ENCODE results near the gene GINS2. TPM values are rescaled to one million over a fixed set of nuclear protein-coding genes. Genes with fewer than 3 reads are reported as not detected.

The GINS2 gene
- total and polyA plus RNA-seq, 8 donors: 0.87 to 3.6 (median 2.0) TPM; not detected in 1

- intact Hi-C loops (cut with DNase I; ENCODE audit: low total_unique reads): no loop called here
- Histone ChIP-seq H3K9me3 (no peaks in the 10 kb centered on the region), H3K4me1 (peaks cover 0 to 14% (median 6%) of the 10 kb centered on the region in 4 donors), H3K27me3 (no peaks in the 10 kb centered on the region), H3K4me3 (no peak overlapping the region), H3K27ac (no peak overlapping the region), H3K36me3 (peaks cover 99 to 100% (median 100%) of the 10 kb centered on the region in 4 donors)
- no peak for DNase-seq
- TF ChIP-seq POLR2A (IDR thresholded peaks at IDR 0.05) (no peak), POLR2AphosphoS5 (IDR thresholded peaks at IDR 0.05) (no peak), CTCF (IDR thresholded peaks at IDR 0.05) (no peak), EP300 (IDR thresholded peaks at IDR 0.05) (no peak)
- WGBS, 5 donors: 82 to 92% (median 86%) methylated on average over 13 of the region's 13 CpGs
These were observed 22.8 kb downstream of the GINS2 start for GRCh38 chr16:85665929-85666328.

- H3K4me1 ChIP-seq: peaks cover 0 to 14% (median 6%) of the 10 kb centered on the region in 4 donors
- no peak for DNase-seq
- intact Hi-C loops (cut with DNase I; ENCODE audit: low total_unique reads): no loop called here
- no peaks in the 10 kb centered on the region for H3K9me3 ChIP-seq
- peaks cover 99 to 100% (median 100%) of the 10 kb centered on the region in 4 donors for H3K36me3 ChIP-seq
- no peak overlapping the region for H3K27ac ChIP-seq
- no peak overlapping the region for H3K4me3 ChIP-seq
- H3K27me3 ChIP-seq: no peaks in the 10 kb centered on the region
- TF ChIP-seq EP300 (IDR thresholded peaks at IDR 0.05) (no peak), POLR2A (IDR thresholded peaks at IDR 0.05) (no peak), POLR2AphosphoS5 (IDR thresholded peaks at IDR 0.05) (no peak), CTCF (IDR thresholded peaks at IDR 0.05) (no peak)
- 85 to 94% (median 93%) methylated on average over 9 to 12 of the region's 12 CpGs for WGBS, 5 donors
These were observed 23.4 kb downstream of the GINS2 start for GRCh38 chr16:85665373-85665740.

- WGBS, 5 donors: 91 to 94% (median 94%) methylated on average over 23 to 27 of the region's 27 CpGs
- DNase-seq: no peak
These were observed 24.0 kb downstream of the GINS2 start for GRCh38 chr16:85664580-85665372.

GRCh38 chr16:85663891-85664321, 24.8 kb downstream of the GINS2 start:
- peak overlapping the region in 1 of 5 donors; percentile 49 for H3K27ac ChIP-seq

More at GRCh38 chr16:85664580-85665372, 24.0 kb downstream of the GINS2 start:
- Histone ChIP-seq H3K4me1 (peaks cover 0 to 20% (median 7%) of the 10 kb centered on the region in 4 donors), H3K9me3 (no peaks in the 10 kb centered on the region), H3K27ac (peak overlapping the region in 1 of 5 donors; percentile 36), H3K36me3 (peaks cover 96 to 100% (median 100%) of the 10 kb centered on the region in 4 donors), H3K27me3 (no peaks in the 10 kb centered on the region), H3K4me3 (no peak overlapping the region)
- intact Hi-C loops (cut with DNase I; ENCODE audit: low total_unique reads): no loop called here
- no peak for TF ChIP-seq POLR2A (IDR thresholded peaks at IDR 0.05)
- no peak for TF ChIP-seq EP300 (IDR thresholded peaks at IDR 0.05)

More at GRCh38 chr16:85663891-85664321, 24.8 kb downstream of the GINS2 start:
- no peak for TF ChIP-seq CTCF (IDR thresholded peaks at IDR 0.05)
- no peak for TF ChIP-seq POLR2A (IDR thresholded peaks at IDR 0.05)
- TF ChIP-seq POLR2AphosphoS5 (IDR thresholded peaks at IDR 0.05): no peak
- TF ChIP-seq EP300 (IDR thresholded peaks at IDR 0.05): no peak
- peak; percentile 78 to 82 for DNase-seq
- WGBS, 5 donors: 33 to 57% (median 48%) methylated on average over 10 to 12 of the region's 12 CpGs
- Histone ChIP-seq H3K9me3 (no peaks in the 10 kb centered on the region), H3K4me1 (peaks cover 0 to 26% (median 11%) of the 10 kb centered on the region in 4 donors), H3K36me3 (peaks cover 96 to 100% (median 100%) of the 10 kb centered on the region in 4 donors), H3K4me3 (no peak overlapping the region), H3K27me3 (no peaks in the 10 kb centered on the region)
- intact Hi-C loops (cut with DNase I; ENCODE audit: low total_unique reads): no loop called here

All from stomach (tissue), 9 donors.